OCI-LY1 (cell line): ENCODE measurements around the gene CLSTN2.

ENCODE experiments used
- H2AFZ ChIP-seq: fragments of 200-600 bp; sonication (generic), shearing (Covaris generic); 2 replicates; pipeline ENCODE4 v1.6.0; 2014; ENCODE audit warnings: antibody characterized with exemption, mild to moderate bottlenecking, low read length
- H3F3A ChIP-seq: fragments of 200-600 bp; sonication (generic), shearing (Covaris generic); 2 replicates; pipeline ENCODE4 v1.6.0; 2014; ENCODE audit warnings: mild to moderate bottlenecking, antibody characterized with exemption, low read length, moderate library complexity; ENCODE audit not compliant: insufficient read depth
- H3K27ac ChIP-seq: fragments of 200-600 bp; sonication (generic); 2 replicates; pipeline ENCODE4 v1.5.1; 2014; ENCODE audit warnings: low read length, mixed run types, mild to moderate bottlenecking, low read depth; ENCODE audit not compliant: poor library complexity, severe bottlenecking
- H3K27me3 ChIP-seq: fragments of 200-600 bp; sonication (generic); 2 replicates; pipeline ENCODE4 v1.6.0; 2014; ENCODE audit warnings: antibody characterized with exemption, mild to moderate bottlenecking, low read length, moderate library complexity; ENCODE audit not compliant: insufficient read depth
- H3K36me3 ChIP-seq: fragments of 200-600 bp; sonication (generic); 2 replicates; pipeline ENCODE4 v1.6.1; 2014; ENCODE audit warnings: mild to moderate bottlenecking, antibody characterized with exemption, low read length, moderate library complexity, mixed read lengths; ENCODE audit not compliant: insufficient read depth
- H3K4me1 ChIP-seq: fragments of 200-600 bp; sonication (generic); 2 replicates; pipeline ENCODE4 v1.5.1; 2014; ENCODE audit warnings: mild to moderate bottlenecking, low read length, moderate library complexity; ENCODE audit not compliant: insufficient read depth, severe bottlenecking
- H3K4me2 ChIP-seq: fragments of 200-600 bp; sonication (generic), shearing (Covaris generic); 2 replicates; pipeline ENCODE4 v1.6.1; 2014; ENCODE audit warnings: low read length
- H3K4me3 ChIP-seq: fragments of 200-600 bp; sonication (generic); 2 replicates; pipeline ENCODE4 v1.5.1; 2014; ENCODE audit warnings: low read length, low read depth, mild to moderate bottlenecking, mixed read lengths; ENCODE audit not compliant: poor library complexity, severe bottlenecking
- H3K79me2 ChIP-seq: fragments of 200-600 bp; shearing (Covaris generic); 2 replicates; pipeline ENCODE4 v1.6.1; 2016; ENCODE audit warnings: mixed run types, low read length, mixed read lengths; ENCODE audit not compliant: insufficient read depth
- H3K9ac ChIP-seq: fragments of 200-600 bp; sonication (generic), shearing (Covaris generic); 2 replicates; pipeline ENCODE4 v1.6.1; 2014; ENCODE audit warnings: mild to moderate bottlenecking, low read length, mixed read lengths
- H3K9me2 ChIP-seq: fragments of 200-600 bp; sonication (generic), shearing (Covaris generic); 2 replicates; pipeline ENCODE4 v1.6.1; 2014; ENCODE audit warnings: low read depth, mild to moderate bottlenecking, low read length, mixed read lengths
- H3K9me3 ChIP-seq: fragments of 200-600 bp; shearing (Covaris generic); 2 replicates; pipeline ENCODE4 v1.6.1; 2014; ENCODE audit warnings: low read length, mixed read lengths
- H4K20me1 ChIP-seq: fragments of 200-600 bp; sonication (generic), shearing (Covaris generic); 2 replicates; pipeline ENCODE4 v1.6.0; 2016; ENCODE audit warnings: mild to moderate bottlenecking, low read length; ENCODE audit not compliant: insufficient read depth
- EZH2 ChIP-seq: fragments of 200-600 bp; sonication (generic), shearing (Covaris generic); IDR thresholded peaks from 2 replicates; pipeline ENCODE4 v1.8.0; 2017; ENCODE audit warnings: borderline replicate concordance, mixed run types, mild to moderate bottlenecking, antibody characterized with exemption, low read length, moderate library complexity, mixed read lengths
- TF ChIP-seq, protein P1 (sequence below): fragments of 200-600 bp; sonication (generic), shearing (Covaris generic); IDR thresholded peaks from 2 replicates; pipeline ENCODE4 v1.5.1; 2017; ENCODE audit warnings: mild to moderate bottlenecking, antibody characterized with exemption, low read length, moderate library complexity, mixed read lengths

CLSTN2 gene

DNA sequence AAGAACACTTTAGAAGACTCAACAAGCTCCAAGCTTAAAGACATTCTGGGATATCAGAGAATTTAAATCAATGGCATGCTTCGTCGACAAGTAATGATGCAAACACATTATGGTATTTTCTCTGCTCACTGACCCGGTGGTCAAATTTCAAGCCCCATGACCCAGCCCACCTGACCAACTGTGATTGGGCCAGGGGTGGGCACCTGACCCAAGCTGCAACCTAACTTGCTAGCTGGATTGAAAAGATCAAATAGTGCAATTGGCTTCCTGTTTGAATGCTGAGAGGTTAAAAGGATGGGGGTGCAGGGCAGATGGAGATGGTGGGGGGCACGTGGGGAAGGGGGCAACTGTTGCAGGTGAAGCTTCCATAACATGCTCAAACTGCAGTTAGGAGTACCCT lies 250.4 kb downstream of the CLSTN2 start:
- H4K20me1 ChIP-seq, result no peaks in the 10 kb centered on the region
- no peak overlapping the region for H3K27ac ChIP-seq
- no peaks in the 10 kb centered on the region for H3K27me3 ChIP-seq
- no peaks in the 10 kb centered on the region for H3K9me3 ChIP-seq
- H3K4me3 ChIP-seq, result no peak overlapping the region
- TF ChIP-seq, protein P1, sequence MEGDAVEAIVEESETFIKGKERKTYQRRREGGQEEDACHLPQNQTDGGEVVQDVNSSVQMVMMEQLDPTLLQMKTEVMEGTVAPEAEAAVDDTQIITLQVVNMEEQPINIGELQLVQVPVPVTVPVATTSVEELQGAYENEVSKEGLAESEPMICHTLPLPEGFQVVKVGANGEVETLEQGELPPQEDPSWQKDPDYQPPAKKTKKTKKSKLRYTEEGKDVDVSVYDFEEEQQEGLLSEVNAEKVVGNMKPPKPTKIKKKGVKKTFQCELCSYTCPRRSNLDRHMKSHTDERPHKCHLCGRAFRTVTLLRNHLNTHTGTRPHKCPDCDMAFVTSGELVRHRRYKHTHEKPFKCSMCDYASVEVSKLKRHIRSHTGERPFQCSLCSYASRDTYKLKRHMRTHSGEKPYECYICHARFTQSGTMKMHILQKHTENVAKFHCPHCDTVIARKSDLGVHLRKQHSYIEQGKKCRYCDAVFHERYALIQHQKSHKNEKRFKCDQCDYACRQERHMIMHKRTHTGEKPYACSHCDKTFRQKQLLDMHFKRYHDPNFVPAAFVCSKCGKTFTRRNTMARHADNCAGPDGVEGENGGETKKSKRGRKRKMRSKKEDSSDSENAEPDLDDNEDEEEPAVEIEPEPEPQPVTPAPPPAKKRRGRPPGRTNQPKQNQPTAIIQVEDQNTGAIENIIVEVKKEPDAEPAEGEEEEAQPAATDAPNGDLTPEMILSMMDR, result no peak
- no peak for TF ChIP-seq EZH2
- H3K9ac ChIP-seq, result no peak overlapping the region
- no peaks in the 10 kb centered on the region for H3F3A ChIP-seq
- no peak overlapping the region for H2AFZ ChIP-seq
- no peaks in the 10 kb centered on the region for H3K9me2 ChIP-seq
- no peaks in the 10 kb centered on the region for H3K79me2 ChIP-seq
- no peak overlapping the region for H3K4me2 ChIP-seq
- no peaks in the 10 kb centered on the region for H3K36me3 ChIP-seq
- H3K4me1 ChIP-seq, result no peaks in the 10 kb centered on the region

DNA sequence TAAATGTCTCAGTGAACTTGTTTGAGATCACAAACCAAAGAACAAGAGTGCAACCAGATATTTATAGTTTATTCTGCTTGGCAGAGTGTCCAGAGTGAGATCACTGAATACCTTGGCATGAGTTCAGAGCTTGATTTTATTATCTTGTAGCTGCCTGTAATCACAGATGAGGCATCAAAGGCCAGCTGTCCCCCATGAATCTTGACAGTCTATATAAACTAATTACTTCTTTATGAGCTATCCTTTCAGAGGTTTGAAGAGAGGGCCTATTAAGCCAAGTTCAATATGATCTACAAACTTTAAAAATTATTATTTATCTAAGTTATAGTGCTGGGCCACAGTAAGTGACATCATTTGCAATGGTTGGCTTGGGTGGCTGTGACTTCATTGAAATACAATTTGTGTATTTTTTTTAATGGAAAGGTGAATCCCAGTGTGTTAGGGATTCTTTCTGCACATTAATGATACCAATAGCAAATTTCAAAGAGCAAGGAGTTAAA lies 251.5 kb downstream of the CLSTN2 start:
- Histone ChIP-seq H3K9me2 (no peaks in the 10 kb centered on the region), H3K27me3 (no peaks in the 10 kb centered on the region), H3K4me2 (no peak overlapping the region), H3K9ac (no peak overlapping the region), H3K27ac (no peak overlapping the region), H3K4me1 (no peaks in the 10 kb centered on the region), H3K9me3 (no peaks in the 10 kb centered on the region), H2AFZ (no peak overlapping the region), H4K20me1 (no peaks in the 10 kb centered on the region), H3K4me3 (no peak overlapping the region), H3K79me2 (no peaks in the 10 kb centered on the region), H3F3A (no peaks in the 10 kb centered on the region), H3K36me3 (no peaks in the 10 kb centered on the region)
- TF ChIP-seq EZH2, result no peak
- TF ChIP-seq, protein P1, result no peak

DNA sequence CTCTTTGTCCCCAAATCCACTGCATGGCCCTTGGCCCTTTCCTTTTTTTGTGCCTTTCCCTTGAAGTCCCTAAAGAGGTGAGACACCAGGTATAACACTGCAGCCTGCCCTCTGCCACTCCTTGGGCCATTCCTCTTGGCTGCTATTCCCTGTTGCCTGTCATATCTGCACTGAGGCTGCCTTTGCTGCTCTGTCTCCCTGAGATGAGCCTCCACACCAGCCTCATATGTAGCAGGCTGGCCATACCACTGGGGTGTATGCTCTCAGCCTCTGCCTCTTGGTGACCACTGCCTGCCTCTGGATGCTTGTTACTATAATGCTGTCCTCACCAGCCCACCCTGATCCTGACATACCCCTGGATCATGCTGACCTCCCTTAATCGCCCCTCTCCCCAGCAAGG lies 252.0 kb downstream of the CLSTN2 start:
- no peaks in the 10 kb centered on the region for H3K9me2 ChIP-seq
- H3K4me2 ChIP-seq, result no peak overlapping the region
- H3F3A ChIP-seq, result no peaks in the 10 kb centered on the region
- no peaks in the 10 kb centered on the region for H3K36me3 ChIP-seq
- H2AFZ ChIP-seq, result no peak overlapping the region
- H3K27ac ChIP-seq, result no peak overlapping the region
- no peak for TF ChIP-seq EZH2
- TF ChIP-seq, protein P1, result no peak
- H3K79me2 ChIP-seq, result no peaks in the 10 kb centered on the region
- H3K9ac ChIP-seq, result no peak overlapping the region
- no peaks in the 10 kb centered on the region for H3K9me3 ChIP-seq
- H3K27me3 ChIP-seq, result no peaks in the 10 kb centered on the region
- no peaks in the 10 kb centered on the region for H3K4me1 ChIP-seq
- no peak overlapping the region for H3K4me3 ChIP-seq
- no peaks in the 10 kb centered on the region for H4K20me1 ChIP-seq
